ENCODE measurements around the gene PGPEP1. TPM values are rescaled to one million over a fixed set of nuclear protein-coding genes. Genes with fewer than 3 reads are reported as not detected.
A peak's percentile ranks its signal among the peaks of the same experiment; 100 is the strongest.

PGPEP1 gene
- total and polyA plus RNA-seq, 10 of the 15 experiments (the other 5 are each of a cell fraction or from before 2014, with no cell fraction given) = 13.8 to 39.4 (median 17.0) TPM

- TF ChIP-seq, protein P1, sequence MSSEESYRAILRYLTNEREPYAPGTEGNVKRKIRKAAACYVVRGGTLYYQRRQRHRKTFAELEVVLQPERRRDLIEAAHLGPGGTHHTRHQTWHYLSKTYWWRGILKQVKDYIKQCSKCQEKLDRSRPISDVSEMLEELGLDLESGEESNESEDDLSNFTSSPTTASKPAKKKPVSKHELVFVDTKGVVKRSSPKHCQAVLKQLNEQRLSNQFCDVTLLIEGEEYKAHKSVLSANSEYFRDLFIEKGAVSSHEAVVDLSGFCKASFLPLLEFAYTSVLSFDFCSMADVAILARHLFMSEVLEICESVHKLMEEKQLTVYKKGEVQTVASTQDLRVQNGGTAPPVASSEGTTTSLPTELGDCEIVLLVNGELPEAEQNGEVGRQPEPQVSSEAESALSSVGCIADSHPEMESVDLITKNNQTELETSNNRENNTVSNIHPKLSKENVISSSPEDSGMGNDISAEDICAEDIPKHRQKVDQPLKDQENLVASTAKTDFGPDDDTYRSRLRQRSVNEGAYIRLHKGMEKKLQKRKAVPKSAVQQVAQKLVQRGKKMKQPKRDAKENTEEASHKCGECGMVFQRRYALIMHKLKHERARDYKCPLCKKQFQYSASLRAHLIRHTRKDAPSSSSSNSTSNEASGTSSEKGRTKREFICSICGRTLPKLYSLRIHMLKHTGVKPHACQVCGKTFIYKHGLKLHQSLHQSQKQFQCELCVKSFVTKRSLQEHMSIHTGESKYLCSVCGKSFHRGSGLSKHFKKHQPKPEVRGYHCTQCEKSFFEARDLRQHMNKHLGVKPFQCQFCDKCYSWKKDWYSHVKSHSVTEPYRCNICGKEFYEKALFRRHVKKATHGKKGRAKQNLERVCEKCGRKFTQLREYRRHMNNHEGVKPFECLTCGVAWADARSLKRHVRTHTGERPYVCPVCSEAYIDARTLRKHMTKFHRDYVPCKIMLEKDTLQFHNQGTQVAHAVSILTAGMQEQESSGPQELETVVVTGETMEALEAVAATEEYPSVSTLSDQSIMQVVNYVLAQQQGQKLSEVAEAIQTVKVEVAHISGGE (CRISPR knock-in tag; IDR thresholded peaks at IDR 0.05) = no peak
- TF ChIP-seq TCF12 (IDR thresholded peaks at IDR 0.05; ENCODE audit: low read depth, low read length) (peak; percentile 66), MTA3 (IDR thresholded peaks at IDR 0.05; ENCODE audit: borderline replicate concordance, low read length) (no peak), BRCA1 (IDR thresholded peaks at IDR 0.05; ENCODE audit: low read depth, low read length) (no peak), CREM (IDR thresholded peaks at IDR 0.05; ENCODE audit: low read depth) (peak; percentile 63; the same call in 1 of the 2 replicates), RELA (IDR thresholded peaks at IDR 0.05; ENCODE audit: borderline replicate concordance, partially characterized antibody) (peak; percentile 39), KLF5 (IDR thresholded peaks at IDR 0.05; ENCODE audit: partially characterized antibody) (peak; percentile 33), PAX8 (IDR thresholded peaks at IDR 0.05) (no peak), USF1 (IDR thresholded peaks at IDR 0.05; ENCODE audit: borderline replicate concordance, extremely low read length, insufficient read depth, low read depth, low read length) (no peak), ZBED1 (IDR thresholded peaks at IDR 0.05; ENCODE audit: borderline replicate concordance) (no peak), JUND (IDR thresholded peaks at IDR 0.05; ENCODE audit: low read depth, low read length) (no peak), HSF1 (IDR thresholded peaks at IDR 0.05; ENCODE audit: low read depth, low read length) (no peak), SMARCA5 (IDR thresholded peaks at IDR 0.05) (no peak), NR2C2 (IDR thresholded peaks at IDR 0.05; ENCODE audit: borderline replicate concordance, control insufficient read depth, insufficient read length, low read depth) (no peak), CTCF (IDR thresholded peaks at IDR 0.05 in 2 of 3, conservative IDR thresholded peaks at IDR 0.05 in 1 of 3; ENCODE audit: control insufficient read depth in 2 of 3, extremely low read depth in 1 of 3, insufficient read depth in 1 of 3, low read depth in 3 of 3, low read length in 3 of 3) (peak; percentile 55 to 66 (median 56)), RB1 (IDR thresholded peaks at IDR 0.05; ENCODE audit: borderline replicate concordance) (peak; percentile 91; the same call in 1 of the 2 replicates), ETV6 (conservative IDR thresholded peaks at IDR 0.05 in 1 of 2, IDR thresholded peaks at IDR 0.05 in 1 of 2; ENCODE audit: borderline replicate concordance in 1 of 2, low read depth in 1 of 2) (no peak), STAT3 (IDR thresholded peaks at IDR 0.05; ENCODE audit: low read depth, low read length) (no peak), FOXM1 (IDR thresholded peaks at IDR 0.05; ENCODE audit: low read depth, low read length) (no peak), ESRRA (IDR thresholded peaks at IDR 0.05; ENCODE audit: low read length) (no peak)
- TF ChIP-seq, protein P2, sequence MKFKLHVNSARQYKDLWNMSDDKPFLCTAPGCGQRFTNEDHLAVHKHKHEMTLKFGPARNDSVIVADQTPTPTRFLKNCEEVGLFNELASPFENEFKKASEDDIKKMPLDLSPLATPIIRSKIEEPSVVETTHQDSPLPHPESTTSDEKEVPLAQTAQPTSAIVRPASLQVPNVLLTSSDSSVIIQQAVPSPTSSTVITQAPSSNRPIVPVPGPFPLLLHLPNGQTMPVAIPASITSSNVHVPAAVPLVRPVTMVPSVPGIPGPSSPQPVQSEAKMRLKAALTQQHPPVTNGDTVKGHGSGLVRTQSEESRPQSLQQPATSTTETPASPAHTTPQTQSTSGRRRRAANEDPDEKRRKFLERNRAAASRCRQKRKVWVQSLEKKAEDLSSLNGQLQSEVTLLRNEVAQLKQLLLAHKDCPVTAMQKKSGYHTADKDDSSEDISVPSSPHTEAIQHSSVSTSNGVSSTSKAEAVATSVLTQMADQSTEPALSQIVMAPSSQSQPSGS (IDR thresholded peaks at IDR 0.05; ENCODE audit: low read length) = no peak
Measured at GRCh38 chr19:18322759-18323460, 17.5 kb upstream of the PGPEP1 start, which contains the start of gene LSM4 (continued).
